Endothelial cell of umbilical vein (primary cell): ENCODE data around the gene KCNMA1. TPM values are rescaled to one million over a fixed set of nuclear protein-coding genes. Genes with fewer than 3 reads are reported as not detected.

ENCODE experiments used
- BruUV-seq: library from RNA; stranded (reverse); fragments of 400-500 nt; replicated peaks from 2 replicates; lab custom pipeline; 2021; lab: Mats Ljungman, UMichigan
- CTCF ChIA-PET: fragments of 300-600, 350-600 bp; sonication (Branson Sonifier 250); formaldehyde crosslinking; loops from one replicate; lab custom pipeline; 2021; ENCODE audit warnings: antibody characterized with exemption, inconsistent platforms; lab: Charles Lee
- POLR2A ChIA-PET: fragments of 300-600, 350-600 bp; sonication (Branson Sonifier 250); formaldehyde crosslinking; loops from one replicate; lab custom pipeline; 2021; ENCODE audit warnings: antibody characterized with exemption, inconsistent platforms; lab: Charles Lee
- DNase-seq: peaks from one replicate; pipeline ENCODE4 v3.0.0-alpha.2; 2011; ENCODE audit warnings: low read depth, low spot score
- FAIRE-seq: peaks from 2 replicates; lab custom pipeline; 2011; peaks lifted over from hg19 to GRCh38; lab: Jason Lieb, UNC
- H2AFZ ChIP-seq: 2 replicates; pipeline ENCODE4 v1.6.0; 2012; ENCODE audit warnings: low read depth, low read length, control low read depth, inconsistent platforms
- H3K27ac ChIP-seq: 2 replicates; pipeline ENCODE4 v1.5.1; 2011; ENCODE audit warnings: low read depth, mild to moderate bottlenecking, control low read depth, low read length, moderate library complexity; ENCODE audit not compliant: insufficient read depth
- H3K27me3 ChIP-seq, 2 experiments: 2 replicates each; pipeline versions ENCODE4 v1.6.0 to v1.6.1; 2011; ENCODE audit warnings: low read length in 2 of 2, mixed read lengths in 1 of 2; ENCODE audit not compliant: control insufficient read depth in 2 of 2, insufficient read depth in 2 of 2
- H3K36me3 ChIP-seq, 2 experiments: 2 replicates in 1 of 2; 3 replicates in 1 of 2; pipeline ENCODE4 v1.5.1; 2011; ENCODE audit warnings: low read length in 2 of 2, mild to moderate bottlenecking in 1 of 2, moderate library complexity in 1 of 2; ENCODE audit not compliant: control insufficient read depth in 2 of 2, insufficient read depth in 2 of 2; ENCODE audit errors: extremely low read depth in 1 of 2
- H3K4me1 ChIP-seq: 3 replicates; pipeline ENCODE4 v1.5.1; 2011; ENCODE audit warnings: mild to moderate bottlenecking, low read length; ENCODE audit not compliant: control insufficient read depth, insufficient read depth; ENCODE audit errors: extremely low read depth
- H3K4me2 ChIP-seq: 2 replicates; pipeline ENCODE4 v1.6.1; 2011; ENCODE audit warnings: low read length, control low read depth, mixed read lengths; ENCODE audit not compliant: insufficient read depth
- H3K4me3 ChIP-seq, 3 experiments: fragments of 200-600 bp in 1 of 3; sonication (generic), shearing (Covaris generic) in 1 of 3; replicated peaks in 1 of 3; 2 replicates each; pipeline ENCODE4 v1.5.1; 2011 to 2016; ENCODE audit warnings: control low read depth in 3 of 3, low read length in 3 of 3, mild to moderate bottlenecking in 2 of 3, inconsistent platforms in 1 of 3, low read depth in 1 of 3, moderate library complexity in 1 of 3; ENCODE audit not compliant: insufficient read depth in 1 of 3
- H3K79me2 ChIP-seq: 2 replicates; pipeline ENCODE4 v1.6.0; 2012; ENCODE audit warnings: low read length, inconsistent platforms; ENCODE audit not compliant: control insufficient read depth, insufficient read depth
- H3K9ac ChIP-seq: replicated peaks from 2 replicates; pipeline ENCODE3; 2011; ENCODE audit warnings: low read length, control low read depth; ENCODE audit not compliant: insufficient read depth; ENCODE audit errors: extremely low read depth
- H3K9me1 ChIP-seq: replicated peaks from 3 replicates; pipeline ENCODE4 v1.6.0; 2011; ENCODE audit warnings: mild to moderate bottlenecking, low read length; ENCODE audit not compliant: control insufficient read depth, insufficient read depth; ENCODE audit errors: extremely low read depth
- H3K9me3 ChIP-seq: replicated peaks from 2 replicates; pipeline ENCODE4 v1.5.1; 2012; ENCODE audit warnings: low read length, inconsistent platforms; ENCODE audit not compliant: control insufficient read depth, insufficient read depth
- H4K20me1 ChIP-seq: replicated peaks from 2 replicates; pipeline ENCODE3; 2011; ENCODE audit warnings: mild to moderate bottlenecking, low read length; ENCODE audit not compliant: control insufficient read depth, insufficient read depth; ENCODE audit errors: extremely low read depth
- CTCF ChIP-seq, 2 donors: IDR thresholded peaks; 1 replicate in 1 of 2; 2 replicates in 1 of 2; pipeline ENCODE4 v1.5.1; 2011; ENCODE audit warnings: low read length in 2 of 2, mild to moderate bottlenecking in 2 of 2, moderate library complexity in 2 of 2, control low read depth in 1 of 2, inconsistent platforms in 1 of 2, low read depth in 1 of 2; ENCODE audit not compliant: insufficient read depth in 1 of 2; ENCODE audit errors: extremely low read depth in 1 of 2
- EZH2 ChIP-seq: IDR thresholded peaks from 2 replicates; pipeline ENCODE4 v1.6.1; 2012; ENCODE audit warnings: borderline replicate concordance, low read depth, mild to moderate bottlenecking, moderate library complexity, low read length, inconsistent platforms; ENCODE audit not compliant: severe bottlenecking
- FOS ChIP-seq: IDR thresholded peaks from 2 replicates; pipeline ENCODE4 v1.6.1; 2011; ENCODE audit warnings: mild to moderate bottlenecking, low read length, moderate library complexity, borderline replicate concordance; ENCODE audit not compliant: insufficient read depth
- GATA2 ChIP-seq: IDR thresholded peaks from 2 replicates; pipeline ENCODE4 v1.7.0; 2011; ENCODE audit warnings: low read depth, mild to moderate bottlenecking, moderate library complexity, mixed read lengths, low read length; ENCODE audit not compliant: insufficient read length, insufficient read depth
- JUN ChIP-seq: IDR thresholded peaks from 2 replicates; pipeline ENCODE4 v1.6.1; 2011; ENCODE audit warnings: borderline replicate concordance, low read depth; ENCODE audit not compliant: insufficient read length, insufficient read depth
- MYC ChIP-seq: IDR thresholded peaks from one replicate; pipeline ENCODE4 v1.6.1; 2011; ENCODE audit warnings: mild to moderate bottlenecking, low read depth, low read length
- POLR2A ChIP-seq: IDR thresholded peaks from 2 replicates; pipeline ENCODE4 v1.6.1; 2012; ENCODE audit warnings: low read depth, mild to moderate bottlenecking, control low read depth, low read length
- POLR2AphosphoS5 ChIP-seq: IDR thresholded peaks from 2 replicates; pipeline ENCODE4 v1.6.1; 2012; ENCODE audit warnings: low read depth, mild to moderate bottlenecking, control low read depth, low read length, moderate library complexity; ENCODE audit not compliant: insufficient read depth
- dilution Hi-C: fragments of 300-500 bp; cut with MboI; formaldehyde crosslinking; loops from one replicate; pipeline ENCODE4 v1.15.0; 2019; ENCODE audit warnings: low sequenced_read_pairs; ENCODE audit not compliant: extremely low pct_ligation_motif_present
- intact Hi-C: fragments of 100-400 bp; cut with micrococcal nuclease; formaldehyde crosslinking; loops from one replicate; pipeline ENCODE4 v1.10.0; 2022
- polyA plus RNA-seq, 4 experiments: library from polyadenylated mRNA; depleted of rRNA in 3 of 4; stranded (reverse) in 3 of 4; unstranded in 1 of 4; fragments of >200 nt; gene quantifications; 2 replicates each; pipeline versions ENCODE4 v1.2.1 to v1.2.3, GENCODE V29; 2011 to 2012; ENCODE audit warnings: missing spikeins in 1 of 4
- total RNA-seq: library from RNA; stranded (reverse); gene quantifications from 2 replicates; pipeline ENCODE4 v1.2.3, GENCODE V29; 2021

The KCNMA1 gene
- total and polyA plus RNA-seq, 2 donors (not counting 3 experiments of a cell fraction or from before 2014, with no cell fraction given), result 0.10 to 0.82 TPM

GRCh38 chr10:77386838-77387237, 250.8 kb downstream of the KCNMA1 start:
- Histone ChIP-seq H4K20me1 (no peaks in the 10 kb centered on the region), H3K9me1 (no peaks in the 10 kb centered on the region), H3K9ac (peak overlapping the region; percentile 70), H3K79me2 (no peaks in the 10 kb centered on the region), H3K36me3 (no peaks in the 10 kb centered on the region), H3K4me3 (peak overlapping the region in 1 of 3 experiments; percentile 42), H3K27ac (peak overlapping the region; percentile 95), H3K9me3 (no peaks in the 10 kb centered on the region), H3K27me3 (no peaks in the 10 kb centered on the region), H3K4me1 (peaks cover 46% of the 10 kb centered on the region), H3K4me2 (peak overlapping the region; percentile 83), H2AFZ (peak overlapping the region; percentile 12)
- CTCF ChIA-PET, result interaction anchor here (0.9 to 3.1 kb wide), 9 partner anchors 12 to 254 kb away, joined by 3 to 12 read pairs (median 3); no protein-coding TSS in a partner anchor
- dilution Hi-C loops (no loop called here), intact Hi-C loops (loop anchor here (1.0 kb wide), 1 partner anchor 37 kb away; no protein-coding TSS in a partner anchor)
- TF ChIP-seq JUN (peak; percentile 88), EZH2 (no peak), POLR2AphosphoS5 (peak; percentile 58), FOS (peak; percentile 89)
- POLR2A ChIA-PET, result no interaction called here
- no TSS peak for BruUV-seq
- DNase-seq (peak; percentile 82), FAIRE-seq (peak; percentile 79)

DNA sequence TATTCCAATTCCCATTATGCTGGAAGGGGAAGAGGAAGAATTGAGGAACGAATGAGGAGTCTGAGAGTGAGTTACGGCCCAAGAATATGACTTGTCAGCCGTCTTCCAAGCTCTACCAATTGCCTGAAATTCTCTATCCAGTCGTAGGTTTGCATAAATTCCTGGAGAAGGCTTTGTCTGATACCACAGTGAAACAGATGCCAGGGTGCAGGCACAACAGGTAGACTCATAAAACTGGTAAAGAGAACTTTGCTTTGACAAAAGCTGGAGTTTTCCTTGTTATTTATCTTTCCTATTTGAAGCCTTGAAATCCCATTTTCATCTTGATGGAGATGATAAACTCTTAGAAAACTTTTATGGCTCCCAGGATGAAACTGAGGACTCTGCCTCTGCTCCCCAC, 251.2 kb downstream of the KCNMA1 start:
- H3K9me1 ChIP-seq, result no peaks in the 10 kb centered on the region
- DNase-seq (no peak), FAIRE-seq (no peak)
- peak overlapping the region; percentile 95 for H3K27ac ChIP-seq
- H3K36me3 ChIP-seq, result no peaks in the 10 kb centered on the region
- H2AFZ ChIP-seq, result peak overlapping the region; percentile 12
- H3K9ac ChIP-seq, result peak overlapping the region; percentile 70
- ChIA-PET POLR2A (no interaction called here), CTCF (interaction anchor here (0.9 to 3.1 kb wide), 8 partner anchors 12 to 255 kb away, joined by 3 to 12 read pairs (median 4); no protein-coding TSS in a partner anchor)
- H3K4me2 ChIP-seq, result peak overlapping the region; percentile 83
- no peaks in the 10 kb centered on the region for H3K79me2 ChIP-seq
- no peaks in the 10 kb centered on the region for H3K27me3 ChIP-seq
- peak overlapping the region in 1 of 3 experiments; percentile 42 for H3K4me3 ChIP-seq
- no peaks in the 10 kb centered on the region for H4K20me1 ChIP-seq
- intact Hi-C loops, result loop anchor here (1.0 kb wide), 1 partner anchor 36 kb away; no protein-coding TSS in a partner anchor
- no peaks in the 10 kb centered on the region for H3K9me3 ChIP-seq
- peaks cover 41% of the 10 kb centered on the region for H3K4me1 ChIP-seq
- TF ChIP-seq JUN (no peak), FOS (no peak), MYC (no peak), EZH2 (no peak), CTCF (IDR thresholded peaks at IDR 0.05; ENCODE audit: extremely low read depth in 1 of 2, insufficient read depth in 1 of 2, low read depth in 1 of 2, low read length in 2 of 2) (no peak), GATA2 (no peak), POLR2A (no peak)
- dilution Hi-C loops, result no loop called here
- TSS peak; percentile 96 for BruUV-seq
